Stimulated activated CD4-positive, alpha-beta T cell treated with anti-CD3 and anti-CD28 coated beads, Interleukin-4, amount 100 ng/mL, for 48 hours (primary cell): ENCODE data around the gene LYZL1.
"Not testable (repeated sequence)": the region's sequence is repeated elsewhere in the genome, so short reads cannot be mapped to it uniquely, and the experiment has no call there.

Experiments
- DNase-seq, 2 donors: peaks; one replicate each; pipeline ENCODE4 v3.0.0-alpha.2; 2020; ENCODE audit warnings: low read depth in 2 of 2

The LYZL1 gene

GRCh38 chr10:29329420-29329819 lies 40.5 kb downstream of the LYZL1 start:
- DNase-seq: no peak

GRCh38 chr10:29332061-29332760 lies 43.3 kb downstream of the LYZL1 start:
- no peak for DNase-seq

DNA sequence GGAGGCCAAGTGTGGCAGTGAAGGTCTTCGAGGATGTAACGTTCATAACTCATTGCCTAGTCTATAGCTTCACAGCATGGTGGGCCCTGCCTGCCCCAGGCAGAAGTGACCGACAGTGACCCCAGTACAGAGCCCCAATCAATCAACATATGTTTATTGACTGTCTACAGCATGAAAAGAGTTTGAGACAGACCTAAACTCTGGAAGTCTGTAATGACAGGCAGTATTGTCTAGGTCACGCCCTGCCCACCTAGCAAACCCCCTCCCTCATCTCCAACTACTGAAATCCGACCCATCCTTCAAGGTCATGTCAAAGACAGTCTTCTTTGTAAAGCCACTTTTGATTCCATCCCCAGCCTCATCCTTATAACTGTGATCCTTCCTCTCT lies 43.9 kb downstream of the LYZL1 start:
- no peak for DNase-seq

- not testable (repeated sequence) for DNase-seq
Observed at GRCh38 chr10:29337526-29337925, 48.7 kb downstream of the LYZL1 start.

- no peak for DNase-seq
Observed at GRCh38 chr10:29343607-29344038, 54.8 kb downstream of the LYZL1 start.

- no peak for DNase-seq
Observed at GRCh38 chr10:29344073-29344820, 55.4 kb downstream of the LYZL1 start.

DNA sequence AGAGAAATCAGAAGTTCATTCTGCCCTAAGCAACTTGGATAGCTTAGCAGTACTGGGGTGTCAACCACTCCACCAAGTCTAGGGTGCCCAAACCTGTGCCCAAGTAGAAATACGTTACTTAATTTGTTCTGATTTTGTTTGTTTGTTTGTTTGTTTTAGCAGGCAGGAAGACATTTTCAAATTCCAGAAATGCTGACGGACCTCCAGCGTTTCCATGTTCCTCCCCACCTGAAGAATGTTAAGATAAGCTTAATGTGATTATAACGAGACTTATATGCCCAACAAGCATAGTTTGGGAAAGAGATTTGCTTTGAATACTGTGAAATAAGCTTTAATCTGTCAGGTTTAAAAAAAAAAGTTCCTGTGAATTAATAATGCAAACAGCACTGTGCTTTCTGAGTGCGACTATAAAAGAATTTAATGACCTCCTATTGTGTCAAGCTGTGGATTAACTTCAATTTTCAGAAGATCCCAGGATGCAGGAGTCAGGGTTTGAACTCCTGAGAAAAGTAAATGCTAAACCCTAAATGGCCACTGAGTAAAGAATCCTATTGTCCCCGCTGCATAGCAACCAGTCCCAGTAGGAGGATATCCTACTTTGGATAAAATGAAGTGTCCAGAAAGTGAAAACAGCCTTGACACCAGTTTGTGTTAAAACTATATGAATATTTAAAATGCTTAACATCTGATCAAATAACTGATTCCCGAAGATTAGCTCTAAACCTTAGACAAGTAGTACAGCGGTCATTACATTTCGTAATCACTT lies 56.5 kb downstream of the LYZL1 start:
- no peak for DNase-seq

GRCh38 chr10:29345910-29346209 lies 57.0 kb downstream of the LYZL1 start:
- no peak for DNase-seq

GRCh38 chr10:29346296-29347001 lies 57.6 kb downstream of the LYZL1 start:
- DNase-seq: no peak

DNA sequence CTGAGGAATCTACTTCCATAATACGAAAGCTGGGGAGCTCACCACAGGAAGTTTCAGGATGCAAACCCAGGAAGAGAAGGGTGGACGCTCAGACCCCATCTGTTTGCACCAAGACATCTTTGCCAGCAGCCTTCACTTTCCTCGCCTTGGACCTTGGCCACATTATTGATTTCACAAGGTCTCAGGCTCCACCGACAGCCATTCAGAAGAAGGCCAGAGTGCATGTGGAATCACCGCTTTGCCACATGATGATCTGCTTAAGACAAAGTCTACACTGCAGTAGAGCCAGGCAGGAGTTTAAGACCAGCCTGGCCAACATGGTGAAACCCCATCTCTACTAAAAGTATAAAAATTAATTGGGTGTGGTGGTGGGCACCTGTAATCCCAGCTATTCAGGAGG lies 60.0 kb downstream of the LYZL1 start:
- no peak for DNase-seq

DNA sequence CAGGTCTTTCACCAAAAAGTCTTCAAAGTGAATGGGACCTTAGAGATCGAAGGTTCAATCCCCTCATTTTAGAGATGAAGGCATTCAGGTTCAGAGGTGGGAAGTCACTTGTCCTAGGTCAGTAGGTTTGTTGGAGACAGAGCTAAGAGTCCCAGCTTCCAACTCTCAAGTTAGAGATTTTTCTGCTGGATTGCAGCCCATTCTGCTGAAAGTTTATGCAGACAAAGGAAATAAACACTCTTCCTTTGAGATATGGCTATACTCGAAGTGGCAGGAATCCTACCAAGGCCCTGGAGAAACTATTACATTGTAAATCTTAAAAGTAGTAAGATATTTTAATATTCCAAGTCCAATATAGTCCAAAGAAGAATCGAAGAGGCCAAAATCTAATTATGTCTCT lies 64.4 kb downstream of the LYZL1 start:
- no peak for DNase-seq

- DNase-seq: no peak
Observed at GRCh38 chr10:29353887-29354561, 65.2 kb downstream of the LYZL1 start.

DNA sequence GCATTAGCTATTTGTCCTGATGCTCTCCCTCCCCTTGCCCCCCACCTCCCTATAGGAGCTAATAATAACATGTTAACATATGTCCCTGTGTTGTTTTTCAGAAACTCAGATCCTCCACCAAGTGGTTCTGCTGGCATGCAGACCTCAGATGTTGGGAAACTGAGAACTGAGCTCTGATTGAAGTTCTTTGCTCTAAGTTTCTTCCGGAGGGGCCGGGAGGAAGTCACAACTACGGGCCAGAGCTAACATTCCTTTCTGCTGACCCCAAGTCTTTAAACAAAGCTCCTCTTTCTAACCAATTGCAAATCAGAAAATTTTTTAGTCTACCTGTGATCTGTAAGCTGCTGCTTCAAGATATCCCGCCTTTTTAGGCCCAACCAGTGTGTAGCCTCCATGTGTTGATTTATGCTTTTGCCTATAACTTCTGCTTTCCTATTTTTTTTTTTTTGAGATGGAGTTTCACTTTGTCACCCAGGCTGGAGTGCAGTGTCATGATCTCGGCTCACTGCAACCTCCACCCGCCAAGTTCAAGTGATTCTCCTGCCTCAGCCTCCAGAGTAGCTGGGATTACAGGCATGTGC lies 66.6 kb downstream of the LYZL1 start:
- DNase-seq: no peak

GRCh38 chr10:29356931-29357330 lies 68.1 kb downstream of the LYZL1 start:
- DNase-seq: no peak

DNA sequence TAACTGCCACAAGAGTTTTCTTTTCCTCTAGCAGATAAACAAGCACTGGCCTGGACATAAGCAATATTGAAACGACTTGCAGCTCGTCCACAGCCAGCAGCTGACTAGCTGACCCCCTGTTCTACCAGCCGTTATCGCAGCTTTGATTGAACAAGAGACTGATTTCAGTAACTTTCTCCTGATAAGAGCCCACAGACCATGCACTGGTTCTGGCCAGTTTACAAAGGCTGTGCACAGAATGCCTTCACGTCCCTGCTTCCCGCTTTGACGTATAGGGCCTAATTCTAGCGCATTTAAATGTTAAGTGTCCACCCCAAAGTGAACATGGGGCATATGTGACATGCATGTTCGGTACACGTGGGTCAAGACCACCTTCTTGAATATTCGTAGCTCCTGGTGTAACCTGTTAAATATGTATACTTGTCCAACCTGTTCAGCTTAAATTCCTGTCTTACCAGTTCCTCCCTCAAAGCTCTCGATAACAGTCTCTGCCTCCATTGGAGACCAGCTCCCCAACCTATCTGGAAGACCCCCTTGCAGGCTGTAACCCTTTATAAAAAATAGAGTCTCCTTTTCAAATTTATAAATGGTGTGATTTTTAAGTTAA lies 69.2 kb downstream of the LYZL1 start:
- DNase-seq: no peak

DNA sequence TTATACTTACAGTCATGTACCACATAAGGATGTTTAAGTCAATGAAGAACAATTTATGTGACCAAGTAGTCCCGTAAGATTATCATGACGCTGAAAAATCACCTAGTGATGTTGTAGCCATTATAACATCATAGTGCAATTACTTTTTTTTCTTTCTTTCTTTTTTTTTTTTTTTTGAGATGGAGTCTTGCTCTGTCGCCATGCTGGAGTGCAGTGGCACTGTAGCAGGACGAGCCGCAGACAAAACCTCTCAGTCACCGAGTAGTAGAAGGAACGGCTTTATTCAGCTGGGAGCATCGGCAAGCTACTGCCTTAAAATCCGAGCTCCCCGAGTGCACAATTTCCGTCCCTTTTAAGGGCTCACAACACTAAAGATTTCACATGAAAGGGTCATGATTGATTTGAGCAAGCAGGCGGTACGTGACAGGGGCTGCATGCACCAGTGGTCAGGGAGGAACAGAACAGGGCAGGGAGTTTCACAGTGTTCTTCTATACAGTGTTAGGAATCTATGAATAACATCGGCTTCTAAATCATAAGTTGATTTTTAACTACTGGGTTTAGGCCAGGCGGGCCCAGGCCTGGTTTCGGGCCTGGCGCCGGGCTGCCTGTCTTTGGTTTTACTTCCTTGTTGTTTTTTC lies 71.5 kb downstream of the LYZL1 start:
- DNase-seq: not testable (repeated sequence)
